ENCODE measurements around the gene WDFY2.

DNA sequence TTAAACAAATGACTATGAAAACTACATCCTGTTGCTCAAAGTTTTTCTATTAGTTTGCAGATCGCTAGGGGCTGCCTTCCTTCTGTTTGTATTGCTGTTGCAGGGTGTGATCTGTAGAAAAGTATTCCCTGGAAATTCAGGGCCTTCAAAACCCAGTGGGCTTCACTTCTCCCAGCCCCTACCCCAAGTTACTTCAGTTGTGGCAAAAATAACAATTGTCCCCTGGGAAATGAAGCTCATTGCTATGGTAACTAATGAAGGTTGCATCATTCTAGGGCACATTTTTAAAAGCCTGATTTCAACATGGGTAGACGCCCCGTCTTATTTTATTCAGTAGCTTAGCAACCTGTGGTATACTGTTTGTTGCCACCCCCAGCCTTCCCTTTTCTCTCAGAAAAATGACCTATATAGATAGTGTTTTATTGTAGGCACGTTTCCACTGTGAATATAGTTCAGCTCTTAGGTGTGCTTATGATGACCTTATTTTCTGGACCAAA is 60.9 kb downstream of the WDFY2 start:
- TF ChIP-seq CTCF (IDR thresholded peaks at IDR 0.05), result no peak
- no peak for TF ChIP-seq POLR2A (IDR thresholded peaks at IDR 0.05)
